ENCODE results near the gene PNLIPRP3. TPM values are rescaled to one million over a fixed set of nuclear protein-coding genes. Genes with fewer than 3 reads are reported as not detected.
A peak's percentile ranks its signal among the peaks of the same experiment; 100 is the strongest.

The PNLIPRP3 gene
- total RNA-seq, 1 donor from 2014 or later: not detected

GRCh38 chr10:116444527-116445142, 17.0 kb downstream of the PNLIPRP3 start:
- DNase-seq (ENCODE audit: low spot score in 2 of 2) (peak in 1 of 2 donors; percentile 22), FAIRE-seq (peak; percentile 51)

- DNase-seq (ENCODE audit: low spot score in 2 of 2): no peak
- no peak for FAIRE-seq
Observed at GRCh38 chr10:116450861-116451260, 23.2 kb downstream of the PNLIPRP3 start.

DNA sequence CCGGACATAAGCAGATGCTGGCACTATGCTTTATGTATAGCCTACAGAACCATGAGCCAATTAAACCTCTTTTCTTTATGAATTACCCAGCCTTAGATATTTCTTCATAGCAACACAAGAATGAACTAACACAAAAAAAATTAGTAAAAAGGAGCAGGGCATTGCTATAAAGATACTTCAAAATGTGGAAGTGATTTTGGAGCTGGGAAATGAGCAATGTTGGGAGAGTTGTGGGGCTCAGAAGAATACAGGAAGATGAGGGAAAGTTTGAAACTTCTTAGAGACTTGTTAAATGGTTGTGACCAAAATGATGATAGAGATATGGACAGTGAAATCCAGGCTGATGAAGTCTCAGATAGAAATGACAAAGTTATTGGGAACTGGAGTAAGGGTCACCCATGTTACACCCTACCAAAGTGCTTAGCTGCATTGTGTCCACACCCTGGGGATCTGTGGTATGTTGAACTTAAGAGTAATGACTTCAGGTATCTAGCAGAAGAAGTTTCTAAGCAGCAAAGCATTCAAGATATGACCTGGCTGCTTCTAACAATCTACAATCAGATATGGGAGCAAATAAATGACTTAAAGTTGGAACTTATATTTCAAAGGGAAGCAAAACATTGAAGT, 24.2 kb downstream of the PNLIPRP3 start:
- DNase-seq (ENCODE audit: low spot score in 2 of 2) (no peak), FAIRE-seq (no peak)

- DNase-seq (ENCODE audit: low spot score in 2 of 2): no peak
- no peak for FAIRE-seq
Observed at GRCh38 chr10:116452338-116452720, 24.7 kb downstream of the PNLIPRP3 start.

GRCh38 chr10:116457488-116457887, 29.8 kb downstream of the PNLIPRP3 start:
- FAIRE-seq (no peak), DNase-seq (ENCODE audit: low spot score in 2 of 2) (no peak)

- DNase-seq (ENCODE audit: low spot score in 2 of 2) (no peak), FAIRE-seq (no peak)
Observed at GRCh38 chr10:116460219-116460618, 32.6 kb downstream of the PNLIPRP3 start.

DNA sequence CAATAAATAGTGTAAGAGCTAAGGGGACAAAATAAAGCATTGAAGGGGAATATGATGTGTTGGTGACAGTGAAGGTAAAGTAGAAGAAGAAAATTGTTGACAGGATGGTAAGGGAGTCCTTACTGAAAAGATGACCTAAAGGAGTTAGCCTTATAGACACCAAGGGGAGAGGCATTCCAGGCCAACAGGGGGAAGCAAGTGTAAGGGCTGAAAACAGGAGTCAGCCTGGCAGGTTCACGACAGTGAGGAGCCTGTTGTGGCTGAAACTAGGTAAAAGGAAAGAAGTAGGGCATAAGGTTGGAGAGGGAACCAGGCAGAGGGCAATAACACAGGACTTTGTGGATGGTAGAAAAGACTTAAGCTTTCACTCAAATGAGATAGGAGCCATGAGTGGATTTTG, 34.0 kb downstream of the PNLIPRP3 start:
- FAIRE-seq: no peak
- no peak for DNase-seq (ENCODE audit: low spot score in 2 of 2)

DNA sequence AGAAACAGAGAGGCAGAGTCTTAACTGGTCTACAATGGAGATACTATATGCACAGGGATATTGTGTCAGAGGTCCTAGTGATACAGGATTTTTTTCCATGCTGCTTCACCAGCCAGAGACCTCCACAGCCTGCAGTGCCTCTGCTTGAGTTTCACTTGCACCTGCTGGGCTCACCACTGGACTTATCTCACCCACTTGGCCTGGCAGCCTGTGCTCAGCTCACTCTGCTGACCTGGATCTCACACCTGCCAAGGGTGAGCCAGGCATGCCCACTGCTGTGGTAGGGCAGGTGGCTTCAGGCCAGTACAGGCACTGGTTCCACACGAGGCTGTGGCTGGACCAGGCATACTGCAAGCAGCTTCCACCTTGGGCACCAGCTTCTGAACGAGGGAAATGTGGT, 36.6 kb downstream of the PNLIPRP3 start:
- DNase-seq (ENCODE audit: low spot score in 2 of 2) (no peak), FAIRE-seq (no peak)

DNA sequence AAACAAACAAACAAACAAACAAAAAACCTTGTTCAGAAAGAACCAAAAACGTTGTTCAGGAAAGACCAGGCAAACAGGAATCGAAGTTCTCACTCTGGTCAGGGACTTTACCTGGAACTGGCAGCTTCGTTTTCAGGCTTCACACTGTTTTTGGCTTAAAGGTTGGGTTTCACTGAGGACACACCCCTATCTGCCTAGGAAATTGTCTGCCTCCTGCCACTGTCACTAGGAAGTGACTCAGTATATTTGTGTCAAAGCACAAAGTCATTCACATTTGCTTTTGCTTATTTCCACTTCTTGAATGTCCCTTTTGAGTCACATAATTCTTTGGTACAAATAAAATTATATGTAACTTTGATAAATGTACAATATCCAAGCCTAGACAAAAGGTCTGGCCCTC, 37.9 kb downstream of the PNLIPRP3 start:
- FAIRE-seq (no peak), DNase-seq (ENCODE audit: low spot score in 2 of 2) (no peak)

GRCh38 chr10:116466715-116467422, 39.2 kb downstream of the PNLIPRP3 start:
- DNase-seq (ENCODE audit: low spot score in 2 of 2) (no peak), FAIRE-seq (no peak)

GRCh38 chr10:116469437-116469836, 41.8 kb downstream of the PNLIPRP3 start:
- FAIRE-seq (no peak), DNase-seq (ENCODE audit: low spot score in 2 of 2) (no peak)

- no peak for DNase-seq (ENCODE audit: low spot score in 2 of 2)
- no peak for FAIRE-seq
Observed at GRCh38 chr10:116470071-116470470, 42.4 kb downstream of the PNLIPRP3 start.

- DNase-seq (ENCODE audit: low spot score in 2 of 2) (no peak), FAIRE-seq (no peak)
Observed at GRCh38 chr10:116470768-116471415, 43.2 kb downstream of the PNLIPRP3 start.

GRCh38 chr10:116472891-116473290, 45.2 kb downstream of the PNLIPRP3 start:
- DNase-seq (ENCODE audit: low spot score in 2 of 2) (no peak), FAIRE-seq (no peak)

- FAIRE-seq: no peak
- no peak for DNase-seq (ENCODE audit: low spot score in 2 of 2)
Observed at GRCh38 chr10:116475866-116476265, 48.2 kb downstream of the PNLIPRP3 start.

DNA sequence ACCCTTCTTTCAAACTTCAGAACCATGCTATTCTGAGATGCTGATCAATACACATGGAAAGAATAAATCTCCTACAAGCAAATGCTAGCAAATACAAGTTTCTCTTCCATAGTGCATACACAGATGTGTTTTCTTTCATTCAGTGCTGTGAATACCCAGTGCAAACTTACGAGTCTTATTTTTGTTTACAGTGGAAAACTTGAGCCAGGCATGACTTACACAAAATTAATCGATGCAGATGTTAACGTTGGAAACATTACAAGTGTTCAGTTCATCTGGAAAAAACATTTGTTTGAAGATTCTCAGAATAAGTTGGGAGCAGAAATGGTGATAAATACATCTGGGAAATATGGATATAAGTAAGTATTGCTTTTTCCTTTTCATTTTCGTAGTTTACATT, 48.8 kb downstream of the PNLIPRP3 start:
- no peak for DNase-seq (ENCODE audit: low spot score in 2 of 2)
- FAIRE-seq: no peak

- DNase-seq (ENCODE audit: low spot score in 2 of 2) (peak in 1 of 2 donors; percentile 12), FAIRE-seq (no peak)
Observed at GRCh38 chr10:116477986-116478664, 50.5 kb downstream of the PNLIPRP3 start.

DNA sequence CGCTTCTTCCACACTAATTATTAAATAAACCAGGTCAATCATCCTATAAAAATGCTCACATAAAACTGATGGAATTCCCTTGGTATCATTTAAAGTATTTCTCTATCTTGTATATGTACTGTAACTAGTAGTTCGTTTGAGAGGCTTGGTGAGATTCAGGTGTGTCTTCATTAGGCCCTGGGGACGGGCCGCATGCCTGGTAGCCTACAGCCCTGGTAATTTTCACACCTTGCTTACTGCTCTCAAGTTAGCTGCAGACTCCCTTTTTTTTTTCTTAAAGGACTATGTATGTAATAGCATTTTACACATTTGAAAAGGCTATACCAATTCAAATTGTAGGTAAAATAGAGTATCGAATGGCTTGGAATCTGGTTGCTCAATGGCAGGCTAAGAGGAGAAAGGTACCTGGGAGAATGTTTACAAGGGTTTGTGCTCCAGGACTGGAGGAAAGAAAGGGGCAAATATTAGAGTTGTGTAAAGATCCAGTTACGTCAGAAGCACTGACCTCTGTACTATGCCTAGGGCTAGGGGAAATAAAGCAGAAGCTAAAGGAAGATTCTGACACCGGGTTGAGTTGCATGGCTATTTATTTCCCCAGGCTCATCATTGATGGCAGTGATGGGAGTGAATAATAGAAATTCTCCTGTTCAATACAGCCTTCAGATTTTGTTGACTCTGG, 59.3 kb downstream of the PNLIPRP3 start:
- DNase-seq (ENCODE audit: low spot score in 2 of 2) (no peak), FAIRE-seq (no peak)

DNA sequence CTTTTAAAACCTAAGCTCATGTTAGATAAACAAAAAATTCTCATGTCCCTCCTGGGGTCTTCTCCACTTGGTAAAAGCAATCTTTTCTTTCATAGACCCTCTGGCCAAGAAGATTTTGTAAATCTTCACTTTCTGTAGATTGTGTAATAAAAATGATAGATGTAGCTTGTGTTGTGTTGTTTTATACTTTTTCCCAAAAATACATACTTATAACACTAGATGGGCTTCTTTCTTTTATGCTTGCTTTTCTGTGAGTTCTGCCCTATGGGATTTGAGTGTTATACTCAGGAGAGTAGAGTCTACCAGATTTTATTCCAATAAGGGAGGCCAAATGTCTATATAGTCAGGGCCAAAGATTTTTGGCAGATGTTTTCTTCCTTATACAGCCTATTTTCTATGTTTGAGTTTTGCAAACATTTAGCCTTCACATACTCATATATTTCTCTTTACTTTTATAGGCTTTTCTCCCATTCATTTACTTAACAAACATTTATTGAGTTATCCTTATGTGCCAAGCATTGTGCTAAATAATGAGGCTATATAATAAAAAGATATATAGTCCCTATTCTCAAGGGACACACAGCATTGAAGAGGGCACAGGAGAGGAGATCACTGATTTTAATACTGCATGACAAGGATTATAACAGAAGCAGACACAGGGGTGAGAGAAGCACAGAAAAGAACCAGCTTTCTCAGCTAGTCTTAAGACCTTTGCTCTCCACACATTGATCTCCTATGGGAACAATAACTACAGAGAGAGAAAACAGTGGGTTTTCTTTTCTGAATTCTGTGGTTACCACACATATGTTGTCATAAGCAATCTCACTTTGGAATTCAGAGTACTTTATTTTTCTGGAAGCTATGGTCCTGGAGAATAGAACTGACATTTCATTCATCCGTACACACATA, 60.1 kb downstream of the PNLIPRP3 start:
- FAIRE-seq (no peak), DNase-seq (ENCODE audit: low spot score in 2 of 2) (no peak)
